Activated naive CD4-positive, alpha-beta T cell treated with anti-CD3 and anti-CD28 coated beads for 36 hours (primary cell): ENCODE measurements around the gene CTTNBP2. TPM values are rescaled to one million over a fixed set of nuclear protein-coding genes. Genes with fewer than 3 reads are reported as not detected.

Experiments
- CTCF ChIA-PET: fragments of 350-600 bp; sonication (Branson Sonifier 250); formaldehyde crosslinking; loops from one replicate; lab custom pipeline; 2021; ENCODE audit warnings: antibody characterized with exemption; lab: Charles Lee
- DNase-seq: peaks from one replicate; pipeline ENCODE4 v3.0.0-alpha.2; 2020
- H3K27ac Mint-ChIP-seq: one replicate; pipeline ENCODE4 v1.8.0; 2021; ENCODE audit warnings: mild to moderate bottlenecking, mixed read lengths
- H3K27me3 Mint-ChIP-seq: one replicate; pipeline ENCODE4 v1.8.0; 2021; ENCODE audit warnings: low read depth, mixed read lengths
- H3K36me3 Mint-ChIP-seq: one replicate; pipeline ENCODE4 v1.8.0; 2021; ENCODE audit warnings: low read depth, mixed read lengths
- H3K4me1 Mint-ChIP-seq: one replicate; pipeline ENCODE4 v1.8.0; 2021; ENCODE audit warnings: low read depth, mixed read lengths
- H3K4me3 Mint-ChIP-seq: one replicate; pipeline ENCODE4 v1.8.0; 2021; ENCODE audit warnings: mild to moderate bottlenecking, moderate library complexity, mixed read lengths
- H3K9me3 Mint-ChIP-seq: one replicate; pipeline ENCODE4 v1.8.0; 2021; ENCODE audit warnings: mixed read lengths
- intact Hi-C: fragments of 100-400 bp; cut with micrococcal nuclease; formaldehyde crosslinking; loops from one replicate; pipeline ENCODE4 v1.15.1; 2023
- total RNA-seq, 2 experiments: library from RNA; stranded (reverse); gene quantifications; one replicate each; pipeline ENCODE4 v1.2.3, GENCODE V29; 2021

The CTTNBP2 gene
- total RNA-seq, 2 experiments from 2014 or later = not detected

DNA sequence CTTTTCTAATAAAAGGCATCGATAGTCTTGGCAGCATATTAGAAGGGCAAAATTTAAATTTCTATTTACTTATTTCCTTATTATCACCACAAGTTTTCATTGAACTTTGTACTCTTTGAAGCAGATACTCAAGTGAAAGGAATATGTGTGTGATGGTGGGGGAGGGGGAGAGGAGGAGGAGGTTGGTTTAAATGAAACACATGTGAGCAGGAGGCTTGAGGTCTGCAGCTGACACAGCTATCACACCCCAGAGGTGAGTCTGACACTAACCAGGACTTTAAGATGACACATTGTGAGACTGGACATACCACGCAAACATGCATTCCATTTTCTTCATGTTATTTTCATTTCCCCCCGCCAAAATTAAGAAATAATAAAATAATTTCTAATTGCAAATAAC lies 63.3 kb downstream of the CTTNBP2 start:
- H3K36me3 Mint-ChIP-seq = no peaks in the 10 kb centered on the region

DNA sequence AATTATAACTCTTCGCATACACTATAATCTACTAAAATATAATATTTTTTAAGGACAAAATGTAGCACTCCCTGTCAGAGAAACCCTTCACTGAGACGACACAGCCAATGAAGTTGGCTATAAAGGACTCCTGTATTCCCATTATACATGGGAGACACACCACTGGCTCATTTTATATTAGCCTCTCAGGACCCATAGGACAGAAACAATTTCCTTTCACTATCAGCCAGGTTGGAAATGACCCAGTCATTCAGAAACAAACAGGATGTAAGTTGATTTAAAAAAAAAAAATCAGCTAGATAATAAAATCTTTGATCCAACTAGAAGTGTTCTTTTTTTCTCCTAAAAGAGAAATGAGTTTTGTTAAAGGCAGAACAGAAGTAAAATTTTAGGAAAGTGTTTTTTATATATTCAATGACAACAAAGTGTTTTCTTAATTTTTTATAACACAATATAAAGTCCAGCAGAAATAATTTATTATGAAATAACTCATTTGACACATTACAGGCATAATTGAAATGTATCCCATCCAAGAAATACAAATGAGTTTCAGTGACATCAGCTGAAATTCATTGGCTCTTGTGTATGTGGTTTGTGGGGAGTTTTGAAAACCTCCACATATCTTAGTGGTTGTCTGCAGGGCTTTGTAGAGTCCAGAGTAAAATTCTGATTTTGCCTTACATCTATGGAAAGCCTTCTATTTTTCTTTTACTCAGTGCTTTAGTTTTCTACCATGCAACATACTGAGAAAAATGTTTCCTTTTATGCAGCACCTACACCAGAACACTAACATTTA lies 64.1 kb downstream of the CTTNBP2 start:
- Mint-ChIP-seq H3K4me3 (no peak overlapping the region), H3K9me3 (no peaks in the 10 kb centered on the region), H3K4me1 (no peaks in the 10 kb centered on the region), H3K27me3 (no peaks in the 10 kb centered on the region), H3K36me3 (no peaks in the 10 kb centered on the region), H3K27ac (no peak overlapping the region)
- CTCF ChIA-PET = no interaction called here
- no peak for DNase-seq
- intact Hi-C loops = no loop called here

More for the DNA sequence above, 63.3 kb downstream of the CTTNBP2 start:
- no peaks in the 10 kb centered on the region for H3K4me1 Mint-ChIP-seq
- H3K27ac Mint-ChIP-seq = no peak overlapping the region
- CTCF ChIA-PET = no interaction called here
- H3K27me3 Mint-ChIP-seq = no peaks in the 10 kb centered on the region
- no peak overlapping the region for H3K4me3 Mint-ChIP-seq
- H3K9me3 Mint-ChIP-seq = no peaks in the 10 kb centered on the region
- intact Hi-C loops = no loop called here
- DNase-seq = no peak

GRCh38 chr7:117808341-117808757 lies 64.9 kb downstream of the CTTNBP2 start:
- Mint-ChIP-seq H3K27me3 (no peaks in the 10 kb centered on the region), H3K4me1 (no peaks in the 10 kb centered on the region), H3K36me3 (no peaks in the 10 kb centered on the region), H3K9me3 (no peaks in the 10 kb centered on the region), H3K27ac (no peak overlapping the region), H3K4me3 (no peak overlapping the region)
- intact Hi-C loops = no loop called here
- no peak for DNase-seq
- CTCF ChIA-PET = no interaction called here

DNA sequence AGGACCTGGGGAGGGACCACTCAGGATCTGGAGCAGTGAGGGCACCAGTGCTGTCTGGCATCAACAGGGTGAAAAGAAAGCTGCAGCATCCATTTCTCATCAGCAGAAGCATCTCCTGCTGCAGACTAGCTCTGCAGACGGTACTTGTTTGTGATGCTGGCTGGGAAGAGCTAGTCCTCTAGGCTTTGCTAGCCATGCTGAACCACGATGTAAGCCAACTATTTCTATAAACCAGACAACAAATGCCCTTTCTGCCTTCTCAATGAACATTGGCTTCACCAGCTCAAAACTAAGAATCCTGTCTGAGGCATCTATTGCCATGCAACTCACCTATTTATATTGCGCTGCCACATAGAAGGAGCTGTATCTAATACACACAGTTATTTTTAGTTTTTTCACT lies 65.6 kb downstream of the CTTNBP2 start:
- H3K27me3 Mint-ChIP-seq = no peaks in the 10 kb centered on the region
- no peaks in the 10 kb centered on the region for H3K4me1 Mint-ChIP-seq
- no peak overlapping the region for H3K27ac Mint-ChIP-seq
- no peaks in the 10 kb centered on the region for H3K36me3 Mint-ChIP-seq
- no peak overlapping the region for H3K4me3 Mint-ChIP-seq
- no peaks in the 10 kb centered on the region for H3K9me3 Mint-ChIP-seq
- intact Hi-C loops = no loop called here
- CTCF ChIA-PET = no interaction called here
- no peak for DNase-seq

DNA sequence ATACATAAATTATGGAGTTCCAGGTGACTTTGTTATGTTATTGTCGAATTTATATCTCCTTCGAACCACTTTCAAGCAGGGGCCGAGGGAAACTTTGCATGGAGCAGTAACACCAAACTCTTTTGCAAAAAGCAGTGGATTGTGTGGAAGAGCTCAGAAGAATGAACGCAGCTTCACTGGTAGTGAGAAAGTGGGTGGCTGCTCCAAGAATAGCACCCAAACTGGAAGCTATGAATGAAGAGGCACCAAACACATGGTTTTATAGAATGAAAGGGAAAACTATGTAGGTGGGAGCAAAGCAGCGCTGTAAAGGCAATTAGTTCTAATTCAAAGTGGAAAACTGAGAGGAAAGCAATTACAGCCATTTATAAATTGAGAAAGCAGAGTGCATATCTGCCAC lies 67.2 kb downstream of the CTTNBP2 start:
- no peak overlapping the region for H3K27ac Mint-ChIP-seq

GRCh38 chr7:117805241-117805640 lies 68.0 kb downstream of the CTTNBP2 start:
- H3K4me3 Mint-ChIP-seq = no peak overlapping the region
- H3K27ac Mint-ChIP-seq = no peak overlapping the region
- no peaks in the 10 kb centered on the region for H3K4me1 Mint-ChIP-seq
- CTCF ChIA-PET = no interaction called here
- no peaks in the 10 kb centered on the region for H3K9me3 Mint-ChIP-seq
- no peaks in the 10 kb centered on the region for H3K36me3 Mint-ChIP-seq
- intact Hi-C loops = no loop called here
- DNase-seq = no peak
- no peaks in the 10 kb centered on the region for H3K27me3 Mint-ChIP-seq

More for the DNA sequence above, 67.2 kb downstream of the CTTNBP2 start:
- intact Hi-C loops = no loop called here
- Mint-ChIP-seq H3K4me1 (no peaks in the 10 kb centered on the region), H3K4me3 (no peak overlapping the region), H3K27me3 (no peaks in the 10 kb centered on the region), H3K9me3 (no peaks in the 10 kb centered on the region), H3K36me3 (no peaks in the 10 kb centered on the region)
- DNase-seq = no peak
- CTCF ChIA-PET = no interaction called here

- CTCF ChIA-PET = no interaction called here
- intact Hi-C loops = no loop called here
- H3K27me3 Mint-ChIP-seq = no peaks in the 10 kb centered on the region
- H3K36me3 Mint-ChIP-seq = no peaks in the 10 kb centered on the region
- DNase-seq = no peak
- no peak overlapping the region for H3K4me3 Mint-ChIP-seq
- no peaks in the 10 kb centered on the region for H3K4me1 Mint-ChIP-seq
- H3K9me3 Mint-ChIP-seq = no peaks in the 10 kb centered on the region
- H3K27ac Mint-ChIP-seq = no peak overlapping the region
Observed at GRCh38 chr7:117803476-117803875, 69.8 kb downstream of the CTTNBP2 start.

- DNase-seq = no peak
- Mint-ChIP-seq H3K4me1 (no peaks in the 10 kb centered on the region), H3K4me3 (no peak overlapping the region), H3K36me3 (no peaks in the 10 kb centered on the region), H3K27me3 (no peaks in the 10 kb centered on the region), H3K27ac (no peak overlapping the region), H3K9me3 (no peaks in the 10 kb centered on the region)
- intact Hi-C loops = no loop called here
- CTCF ChIA-PET = no interaction called here
Observed at GRCh38 chr7:117802660-117803059, 70.6 kb downstream of the CTTNBP2 start.

DNA sequence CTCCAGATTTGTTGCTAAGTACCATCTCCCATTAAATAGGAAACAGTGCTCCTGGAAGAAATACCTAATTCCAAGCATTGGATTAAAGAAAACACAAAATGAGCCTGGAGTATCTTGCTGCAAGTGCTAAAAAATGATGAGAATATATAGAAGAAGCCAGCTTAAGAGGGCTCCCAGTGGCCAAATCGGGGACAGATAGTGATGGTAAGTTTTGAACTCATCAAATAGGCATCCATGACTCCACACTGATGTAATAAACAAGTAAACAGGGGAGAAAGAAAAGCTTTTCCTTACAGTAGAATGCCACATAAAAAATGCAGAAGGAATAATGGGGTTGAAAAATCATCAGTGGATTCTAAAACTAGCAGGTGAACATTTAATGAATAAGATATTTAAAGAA lies 72.4 kb downstream of the CTTNBP2 start:
- H3K4me3 Mint-ChIP-seq = no peak overlapping the region
- intact Hi-C loops = no loop called here
- H3K27me3 Mint-ChIP-seq = no peaks in the 10 kb centered on the region
- CTCF ChIA-PET = no interaction called here
- no peak for DNase-seq
- no peaks in the 10 kb centered on the region for H3K9me3 Mint-ChIP-seq
- no peaks in the 10 kb centered on the region for H3K36me3 Mint-ChIP-seq
- no peak overlapping the region for H3K27ac Mint-ChIP-seq
- no peaks in the 10 kb centered on the region for H3K4me1 Mint-ChIP-seq

GRCh38 chr7:117800406-117800805 lies 72.8 kb downstream of the CTTNBP2 start:
- no peaks in the 10 kb centered on the region for H3K9me3 Mint-ChIP-seq
- no peaks in the 10 kb centered on the region for H3K27me3 Mint-ChIP-seq
- H3K27ac Mint-ChIP-seq = no peak overlapping the region
- CTCF ChIA-PET = no interaction called here
- no peaks in the 10 kb centered on the region for H3K36me3 Mint-ChIP-seq
- H3K4me3 Mint-ChIP-seq = no peak overlapping the region
- no peak for DNase-seq
- H3K4me1 Mint-ChIP-seq = no peaks in the 10 kb centered on the region
- intact Hi-C loops = no loop called here

DNA sequence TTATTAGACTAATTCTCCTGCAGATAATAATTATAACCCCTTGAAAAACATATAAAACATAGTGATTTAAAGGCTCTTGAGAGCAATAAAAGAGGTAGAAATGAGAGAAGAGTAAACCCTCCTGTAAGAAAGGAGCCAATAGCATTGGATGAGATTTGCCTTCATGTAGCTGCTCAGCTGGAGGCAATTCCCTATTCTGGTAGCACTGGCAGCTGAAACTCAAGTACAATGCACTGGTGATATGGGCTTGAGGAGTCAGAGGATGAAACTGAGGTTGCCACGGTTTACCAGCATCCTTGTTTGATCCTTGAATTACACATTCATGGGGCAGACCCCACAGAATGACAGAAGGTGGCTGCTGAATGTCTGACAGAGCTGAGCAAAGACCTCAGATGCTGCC lies 76.4 kb downstream of the CTTNBP2 start:
- no peak overlapping the region for H3K27ac Mint-ChIP-seq
- no peaks in the 10 kb centered on the region for H3K27me3 Mint-ChIP-seq
- H3K9me3 Mint-ChIP-seq = no peaks in the 10 kb centered on the region
- CTCF ChIA-PET = no interaction called here
- intact Hi-C loops = no loop called here
- H3K36me3 Mint-ChIP-seq = no peaks in the 10 kb centered on the region
- no peak overlapping the region for H3K4me3 Mint-ChIP-seq
- no peak for DNase-seq
- H3K4me1 Mint-ChIP-seq = no peaks in the 10 kb centered on the region

- no peaks in the 10 kb centered on the region for H3K4me1 Mint-ChIP-seq
- CTCF ChIA-PET = no interaction called here
- no peak for DNase-seq
- no peaks in the 10 kb centered on the region for H3K9me3 Mint-ChIP-seq
- no peaks in the 10 kb centered on the region for H3K27me3 Mint-ChIP-seq
- H3K27ac Mint-ChIP-seq = no peak overlapping the region
- intact Hi-C loops = no loop called here
- H3K4me3 Mint-ChIP-seq = no peak overlapping the region
- no peaks in the 10 kb centered on the region for H3K36me3 Mint-ChIP-seq
Observed at GRCh38 chr7:117793976-117794375, 79.3 kb downstream of the CTTNBP2 start.

- CTCF ChIA-PET = interaction anchor here (1.2 kb wide), 1 partner anchor 15 kb away, joined by 4 read pairs; no protein-coding TSS in a partner anchor
- H3K27ac Mint-ChIP-seq = no peak overlapping the region
- intact Hi-C loops = no loop called here
- DNase-seq = no peak
- no peaks in the 10 kb centered on the region for H3K9me3 Mint-ChIP-seq
- H3K4me1 Mint-ChIP-seq = no peaks in the 10 kb centered on the region
- H3K27me3 Mint-ChIP-seq = no peaks in the 10 kb centered on the region
- no peak overlapping the region for H3K4me3 Mint-ChIP-seq
- H3K36me3 Mint-ChIP-seq = no peaks in the 10 kb centered on the region
Observed at GRCh38 chr7:117793521-117793920, 79.7 kb downstream of the CTTNBP2 start.
